ENCODE data around the gene INO80D.

INO80D gene

GRCh38 chr2:206000776-206001175 lies 85.2 kb downstream of the INO80D start:
- no peak overlapping the region for H3K4me2 ChIP-seq (ENCODE audit: low read length)
- no peaks in the 10 kb centered on the region for H3K79me2 ChIP-seq
- H3K4me1 ChIP-seq: no peaks in the 10 kb centered on the region
- no peaks in the 10 kb centered on the region for H3K9me3 ChIP-seq (ENCODE audit: control insufficient read depth, low read length)
- H3K4me3 ChIP-seq (ENCODE audit: low read depth, low read length): no peak overlapping the region
- TF ChIP-seq CTCF (IDR thresholded peaks at IDR 0.05): no peak
- H3K27ac ChIP-seq: no peak overlapping the region
- H2AFZ ChIP-seq: no peak overlapping the region
- H3K36me3 ChIP-seq (ENCODE audit: control insufficient read depth, insufficient read depth, low read length): no peaks in the 10 kb centered on the region
- no peak overlapping the region for H3K9ac ChIP-seq
- no peaks in the 10 kb centered on the region for H3K27me3 ChIP-seq (ENCODE audit: control insufficient read depth, insufficient read depth, low read length)

- H3K9ac ChIP-seq: no peak overlapping the region
- H3K4me2 ChIP-seq (ENCODE audit: low read length): no peak overlapping the region
- no peaks in the 10 kb centered on the region for H3K79me2 ChIP-seq
- H3K4me1 ChIP-seq: no peaks in the 10 kb centered on the region
- no peak overlapping the region for H3K27ac ChIP-seq
- no peaks in the 10 kb centered on the region for H3K36me3 ChIP-seq (ENCODE audit: control insufficient read depth, insufficient read depth, low read length)
- H2AFZ ChIP-seq: no peak overlapping the region
- no peaks in the 10 kb centered on the region for H3K27me3 ChIP-seq (ENCODE audit: control insufficient read depth, insufficient read depth, low read length)
- TF ChIP-seq CTCF (IDR thresholded peaks at IDR 0.05): no peak
- no peak overlapping the region for H3K4me3 ChIP-seq (ENCODE audit: low read depth, low read length)
- H3K9me3 ChIP-seq (ENCODE audit: control insufficient read depth, low read length): no peaks in the 10 kb centered on the region
These were observed 87.4 kb downstream of the INO80D start for GRCh38 chr2:205998583-205998982.

GRCh38 chr2:205996161-205996560 lies 89.8 kb downstream of the INO80D start:
- H3K4me1 ChIP-seq: no peaks in the 10 kb centered on the region
- H3K9ac ChIP-seq: no peak overlapping the region
- H3K79me2 ChIP-seq: no peaks in the 10 kb centered on the region
- no peak overlapping the region for H3K4me2 ChIP-seq (ENCODE audit: low read length)
- no peaks in the 10 kb centered on the region for H3K9me3 ChIP-seq (ENCODE audit: control insufficient read depth, low read length)
- H3K36me3 ChIP-seq (ENCODE audit: control insufficient read depth, insufficient read depth, low read length): no peaks in the 10 kb centered on the region
- no peak for TF ChIP-seq CTCF (IDR thresholded peaks at IDR 0.05)
- H3K27me3 ChIP-seq (ENCODE audit: control insufficient read depth, insufficient read depth, low read length): no peaks in the 10 kb centered on the region
- no peak overlapping the region for H3K4me3 ChIP-seq (ENCODE audit: low read depth, low read length)
- H2AFZ ChIP-seq: no peak overlapping the region
- no peak overlapping the region for H3K27ac ChIP-seq

GRCh38 chr2:205995260-205995659 lies 90.7 kb downstream of the INO80D start:
- no peak for TF ChIP-seq CTCF (IDR thresholded peaks at IDR 0.05)
- no peak overlapping the region for H3K4me3 ChIP-seq (ENCODE audit: low read depth, low read length)
- H3K36me3 ChIP-seq (ENCODE audit: control insufficient read depth, insufficient read depth, low read length): no peaks in the 10 kb centered on the region
- H3K79me2 ChIP-seq: no peaks in the 10 kb centered on the region
- no peak overlapping the region for H3K27ac ChIP-seq
- no peaks in the 10 kb centered on the region for H3K9me3 ChIP-seq (ENCODE audit: control insufficient read depth, low read length)
- no peak overlapping the region for H2AFZ ChIP-seq
- no peaks in the 10 kb centered on the region for H3K4me1 ChIP-seq
- no peak overlapping the region for H3K9ac ChIP-seq
- no peak overlapping the region for H3K4me2 ChIP-seq (ENCODE audit: low read length)
- no peaks in the 10 kb centered on the region for H3K27me3 ChIP-seq (ENCODE audit: control insufficient read depth, insufficient read depth, low read length)

GRCh38 chr2:205994344-205994743 lies 91.6 kb downstream of the INO80D start:
- no peaks in the 10 kb centered on the region for H3K27me3 ChIP-seq (ENCODE audit: control insufficient read depth, insufficient read depth, low read length)
- no peak overlapping the region for H3K4me3 ChIP-seq (ENCODE audit: low read depth, low read length)
- H2AFZ ChIP-seq: no peak overlapping the region
- no peaks in the 10 kb centered on the region for H3K36me3 ChIP-seq (ENCODE audit: control insufficient read depth, insufficient read depth, low read length)
- H3K4me1 ChIP-seq: peaks cover 2% of the 10 kb centered on the region
- H3K9me3 ChIP-seq (ENCODE audit: control insufficient read depth, low read length): no peaks in the 10 kb centered on the region
- H3K27ac ChIP-seq: no peak overlapping the region
- no peak overlapping the region for H3K4me2 ChIP-seq (ENCODE audit: low read length)
- no peak for TF ChIP-seq CTCF (IDR thresholded peaks at IDR 0.05)
- no peak overlapping the region for H3K9ac ChIP-seq
- no peaks in the 10 kb centered on the region for H3K79me2 ChIP-seq
